ENCODE results near the gene BCKDHA. TPM values are rescaled to one million over a fixed set of nuclear protein-coding genes. Genes with fewer than 3 reads are reported as not detected.

BCKDHA gene
- total and polyA plus RNA-seq, 10 donors: 10.3 to 55.6 (median 29.1) TPM

DNA sequence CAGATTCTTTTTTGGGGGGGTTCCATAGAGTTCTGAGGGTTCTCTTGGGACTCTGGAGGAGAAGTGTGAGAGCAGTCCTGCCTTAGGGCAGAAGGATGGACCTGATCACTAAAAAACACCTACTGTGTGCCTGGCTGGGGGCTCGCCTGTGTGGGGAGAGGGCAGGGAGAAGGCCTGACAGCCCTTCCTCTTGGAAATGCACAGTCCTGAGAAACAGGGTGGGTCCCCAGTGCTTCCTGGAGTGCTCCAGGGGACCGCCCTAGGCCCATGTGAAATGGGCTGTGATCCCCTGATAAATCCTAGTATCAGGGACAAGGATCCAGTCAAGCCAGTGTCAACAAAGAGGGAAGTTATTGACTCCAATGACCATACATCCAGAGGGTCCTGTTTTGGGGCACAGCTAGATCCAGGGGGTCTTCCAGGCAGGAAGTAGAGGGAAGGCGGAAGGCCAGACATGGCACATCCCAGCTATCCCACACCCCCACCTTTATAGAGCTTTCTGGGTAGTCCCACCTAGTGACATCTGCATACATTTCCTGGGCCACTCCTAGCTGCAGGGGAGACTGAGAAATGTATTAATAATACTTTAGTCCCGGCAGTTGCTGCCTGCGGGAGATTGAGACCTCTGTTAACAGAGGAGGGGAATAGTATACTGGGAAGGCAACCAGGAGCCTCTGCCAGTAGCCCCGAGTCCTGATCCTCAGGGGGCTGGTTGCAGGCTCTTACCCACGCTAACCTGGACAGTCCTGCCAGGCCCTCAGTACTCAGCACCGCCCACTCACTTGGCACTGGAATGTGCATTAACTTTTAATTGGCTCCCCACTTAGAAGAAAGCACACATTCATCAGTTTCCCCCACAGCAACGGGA lies 13.7 kb downstream of the BCKDHA start:
- Histone ChIP-seq H3K4me3 (no peak overlapping the region), H3K27me3 (replicated peaks in 1 of 7) (no peaks in the 10 kb centered on the region), H3K36me3 (peaks cover 0 to 59% (median 44%) of the 10 kb centered on the region in 6 donors), H3K4me1 (peaks cover 0 to 95% (median 42%) of the 10 kb centered on the region in 6 donors), H3K27ac (peak overlapping the region in 1 of 8 donors; percentile 88), H3K9me3 (no peaks in the 10 kb centered on the region)
- WGBS, 5 donors: 69 to 91% (median 81%) methylated on average over 8 to 9 of the region's 9 CpGs
- TF ChIP-seq, protein P1, sequence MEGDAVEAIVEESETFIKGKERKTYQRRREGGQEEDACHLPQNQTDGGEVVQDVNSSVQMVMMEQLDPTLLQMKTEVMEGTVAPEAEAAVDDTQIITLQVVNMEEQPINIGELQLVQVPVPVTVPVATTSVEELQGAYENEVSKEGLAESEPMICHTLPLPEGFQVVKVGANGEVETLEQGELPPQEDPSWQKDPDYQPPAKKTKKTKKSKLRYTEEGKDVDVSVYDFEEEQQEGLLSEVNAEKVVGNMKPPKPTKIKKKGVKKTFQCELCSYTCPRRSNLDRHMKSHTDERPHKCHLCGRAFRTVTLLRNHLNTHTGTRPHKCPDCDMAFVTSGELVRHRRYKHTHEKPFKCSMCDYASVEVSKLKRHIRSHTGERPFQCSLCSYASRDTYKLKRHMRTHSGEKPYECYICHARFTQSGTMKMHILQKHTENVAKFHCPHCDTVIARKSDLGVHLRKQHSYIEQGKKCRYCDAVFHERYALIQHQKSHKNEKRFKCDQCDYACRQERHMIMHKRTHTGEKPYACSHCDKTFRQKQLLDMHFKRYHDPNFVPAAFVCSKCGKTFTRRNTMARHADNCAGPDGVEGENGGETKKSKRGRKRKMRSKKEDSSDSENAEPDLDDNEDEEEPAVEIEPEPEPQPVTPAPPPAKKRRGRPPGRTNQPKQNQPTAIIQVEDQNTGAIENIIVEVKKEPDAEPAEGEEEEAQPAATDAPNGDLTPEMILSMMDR (IDR thresholded peaks at IDR 0.05 in 8 of 11, conservative IDR thresholded peaks at IDR 0.05 in 3 of 11): no peak
- TF ChIP-seq POLR2AphosphoS5 (IDR thresholded peaks at IDR 0.05): no peak
- no peak for TF ChIP-seq POLR2A (IDR thresholded peaks at IDR 0.05)
- intact Hi-C loops (cut with DNase I; ENCODE audit: low total_unique reads): no loop called here
- DNase-seq: no peak

DNA sequence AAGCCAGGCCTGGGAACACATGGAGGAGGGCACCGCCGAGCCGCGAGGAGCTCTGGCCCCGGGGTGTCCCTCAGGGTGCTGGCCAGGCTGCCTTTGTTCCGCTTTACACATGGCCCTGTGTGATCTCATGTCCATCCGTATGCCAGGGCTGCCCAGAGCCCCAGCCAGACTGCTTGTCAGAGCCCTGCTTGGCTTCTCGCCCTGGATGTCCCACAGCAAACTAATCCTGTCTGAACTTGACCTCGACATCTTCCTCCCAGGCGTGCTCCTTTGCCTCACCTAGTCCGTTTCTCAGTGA lies 14.3 kb downstream of the BCKDHA start:
- TF ChIP-seq POLR2A (IDR thresholded peaks at IDR 0.05): no peak
- peak in 1 of 3 donors; percentile 28 for TF ChIP-seq POLR2AphosphoS5 (IDR thresholded peaks at IDR 0.05)
- H3K27ac ChIP-seq: no peak overlapping the region
- DNase-seq: no peak
- no peaks in the 10 kb centered on the region for H3K9me3 ChIP-seq
- H3K27me3 ChIP-seq (replicated peaks in 1 of 7): no peaks in the 10 kb centered on the region
- H3K4me1 ChIP-seq: peaks cover 0 to 93% (median 39%) of the 10 kb centered on the region in 6 donors
- 76 to 92% (median 84%) methylated on average over 10 to 11 of the region's 11 CpGs for WGBS, 5 donors
- no peak overlapping the region for H3K4me3 ChIP-seq
- H3K36me3 ChIP-seq: peaks cover 0 to 65% (median 50%) of the 10 kb centered on the region in 6 donors
- intact Hi-C loops (cut with DNase I; ENCODE audit: low total_unique reads): no loop called here

DNA sequence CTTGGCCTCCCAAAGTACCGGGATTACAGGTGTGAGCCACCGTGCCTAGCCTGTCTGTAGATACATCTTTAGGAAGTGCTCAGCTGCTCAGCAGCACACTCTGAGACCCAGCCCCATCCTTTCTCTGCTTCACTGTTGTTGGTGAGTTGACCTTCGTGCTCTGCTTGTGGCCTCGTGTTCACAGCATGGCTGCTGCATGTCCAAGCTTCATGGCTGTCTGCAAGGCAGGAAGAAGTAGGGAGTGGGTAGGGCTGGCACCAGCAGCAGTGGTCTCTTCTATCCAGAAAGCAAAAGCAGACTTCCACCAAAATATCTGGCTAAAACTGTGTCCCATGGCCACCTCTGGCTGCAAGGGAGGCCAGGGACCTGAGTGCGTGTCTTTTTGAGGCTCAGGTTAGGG lies 15.3 kb downstream of the BCKDHA start:
- no peak for DNase-seq
- 91 to 98% (median 92%) methylated on average over 5 of the region's 5 CpGs for WGBS, 5 donors
- Histone ChIP-seq H3K9me3 (no peaks in the 10 kb centered on the region), H3K27me3 (replicated peaks in 1 of 7) (no peaks in the 10 kb centered on the region), H3K4me3 (no peak overlapping the region), H3K27ac (peak overlapping the region in 1 of 8 donors; percentile 35), H3K36me3 (peaks cover 0 to 76% (median 54%) of the 10 kb centered on the region in 6 donors), H3K4me1 (peaks cover 0 to 87% (median 34%) of the 10 kb centered on the region in 6 donors)
- intact Hi-C loops (cut with DNase I; ENCODE audit: low total_unique reads): no loop called here
- TF ChIP-seq POLR2AphosphoS5 (IDR thresholded peaks at IDR 0.05): no peak
- TF ChIP-seq, protein P1 (IDR thresholded peaks at IDR 0.05 in 8 of 11, conservative IDR thresholded peaks at IDR 0.05 in 3 of 11): no peak
- no peak for TF ChIP-seq POLR2A (IDR thresholded peaks at IDR 0.05)

DNA sequence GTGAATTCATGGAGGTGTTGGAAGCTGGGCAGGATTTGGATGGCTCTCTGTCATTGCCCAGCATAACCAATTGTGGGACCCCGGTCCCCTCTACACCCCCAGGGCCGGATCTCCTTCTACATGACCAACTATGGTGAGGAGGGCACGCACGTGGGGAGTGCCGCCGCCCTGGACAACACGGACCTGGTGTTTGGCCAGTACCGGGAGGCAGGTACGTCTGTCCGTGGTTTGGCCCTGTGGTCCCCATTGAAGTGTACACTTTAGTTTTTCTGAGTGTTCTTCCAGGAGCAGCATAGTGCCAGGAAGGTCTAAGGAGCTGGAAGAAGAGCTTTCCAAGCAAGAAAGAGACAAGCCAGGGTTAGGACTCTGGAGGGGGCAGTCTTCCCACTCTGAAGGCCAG lies 16.3 kb downstream of the BCKDHA start:
- Histone ChIP-seq H3K27ac (peak overlapping the region in 1 of 8 donors; percentile 35), H3K4me3 (no peak overlapping the region), H3K36me3 (peaks cover 0 to 86% (median 63%) of the 10 kb centered on the region in 6 donors), H3K4me1 (peaks cover 0 to 83% (median 27%) of the 10 kb centered on the region in 6 donors), H3K9me3 (no peaks in the 10 kb centered on the region), H3K27me3 (replicated peaks in 1 of 7) (no peaks in the 10 kb centered on the region)
- no peak for DNase-seq
- 91 to 95% (median 93%) methylated on average over 8 to 10 of the region's 10 CpGs for WGBS, 5 donors
- intact Hi-C loops (cut with DNase I; ENCODE audit: low total_unique reads): no loop called here
- TF ChIP-seq POLR2AphosphoS5 (IDR thresholded peaks at IDR 0.05) (peak in 1 of 3 donors; percentile 37), POLR2A (IDR thresholded peaks at IDR 0.05) (no peak)

DNA sequence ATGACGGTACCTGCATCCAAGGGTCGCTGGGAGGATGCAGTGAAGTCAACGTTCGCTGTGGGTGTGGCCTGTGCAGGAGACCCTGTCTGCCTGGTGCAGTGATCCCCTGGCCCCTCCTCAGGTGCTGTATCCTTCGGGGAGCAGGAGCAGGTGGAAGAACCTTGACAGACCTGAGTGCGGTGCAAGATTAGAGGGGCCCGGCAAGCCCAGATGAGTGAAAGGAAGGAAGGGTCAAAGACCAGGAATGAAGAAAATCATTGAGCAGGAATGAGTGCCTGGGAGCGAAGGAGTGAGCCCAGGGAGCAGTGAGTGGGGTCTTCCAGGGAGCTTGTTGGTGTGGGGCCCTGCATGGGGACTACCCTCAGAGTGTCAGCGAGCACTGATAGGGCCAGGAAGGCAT lies 16.8 kb downstream of the BCKDHA start:
- intact Hi-C loops (cut with DNase I; ENCODE audit: low total_unique reads): no loop called here
- peaks cover 0 to 83% (median 23%) of the 10 kb centered on the region in 6 donors for H3K4me1 ChIP-seq
- TF ChIP-seq POLR2A (IDR thresholded peaks at IDR 0.05) (no peak), POLR2AphosphoS5 (IDR thresholded peaks at IDR 0.05) (no peak)
- TF ChIP-seq, protein P1 (IDR thresholded peaks at IDR 0.05 in 8 of 11, conservative IDR thresholded peaks at IDR 0.05 in 3 of 11): no peak
- 84 to 95% (median 89%) methylated on average over 9 of the region's 9 CpGs for WGBS, 5 donors
- no peak for DNase-seq
- no peaks in the 10 kb centered on the region for H3K27me3 ChIP-seq (replicated peaks in 1 of 7)
- peak overlapping the region in 1 of 8 donors; percentile 58 for H3K27ac ChIP-seq
- H3K9me3 ChIP-seq: no peaks in the 10 kb centered on the region
- H3K4me3 ChIP-seq: no peak overlapping the region
- H3K36me3 ChIP-seq: peaks cover 0 to 91% (median 68%) of the 10 kb centered on the region in 6 donors

All from spleen (tissue), 11 donors.